ENCODE data around the gene AGAP1.

- TF ChIP-seq SIN3A (IDR thresholded peaks at IDR 0.05; ENCODE audit: borderline replicate concordance, insufficient read depth, low read length) (no peak), POLR2AphosphoS5 (IDR thresholded peaks at IDR 0.05; ENCODE audit: low read depth, low read length) (no peak), TAF1 (IDR thresholded peaks at IDR 0.05; ENCODE audit: borderline replicate concordance, insufficient read depth, low read length) (no peak), REST (IDR thresholded peaks at IDR 0.05; ENCODE audit: insufficient read depth in 1 of 2, low read depth in 2 of 2, low read length in 2 of 2) (no peak)
These were observed 507.5 kb downstream of the AGAP1 start for GRCh38 chr2:236001166-236001828.
